ENCODE measurements around the gene SLC22A15.
A peak's percentile ranks its signal among the peaks of the same experiment; 100 is the strongest.

DNA sequence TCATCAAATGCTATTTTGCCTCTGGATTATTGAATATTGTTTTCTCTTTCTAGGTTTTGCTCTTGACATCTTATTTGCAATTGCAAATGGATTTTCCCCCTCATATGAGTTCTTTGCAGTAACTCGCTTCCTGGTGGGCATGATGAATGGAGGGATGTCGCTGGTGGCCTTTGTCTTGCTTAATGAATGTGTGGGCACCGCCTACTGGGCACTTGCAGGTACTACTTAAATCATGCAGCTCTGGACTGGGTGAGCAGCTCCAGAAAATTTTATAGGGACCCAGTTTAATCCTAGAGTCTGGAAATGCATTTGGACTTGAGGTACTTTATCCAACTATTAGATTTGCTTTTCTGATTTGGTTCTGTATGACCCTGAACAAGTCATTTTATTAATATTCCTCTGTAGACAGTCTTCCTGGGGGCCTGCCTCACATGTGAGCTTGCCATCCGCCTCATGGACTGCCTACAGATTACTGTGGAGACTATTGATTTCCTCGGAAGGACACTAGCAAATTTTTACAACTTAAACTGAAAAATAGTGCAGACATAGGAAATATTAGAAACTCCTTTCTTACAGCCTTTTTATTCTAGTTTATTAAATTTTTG is 44.5 kb downstream of the SLC22A15 start:
- TF ChIP-seq POLR2A (IDR thresholded peaks at IDR 0.05) = no peak
- TF ChIP-seq, protein P1, sequence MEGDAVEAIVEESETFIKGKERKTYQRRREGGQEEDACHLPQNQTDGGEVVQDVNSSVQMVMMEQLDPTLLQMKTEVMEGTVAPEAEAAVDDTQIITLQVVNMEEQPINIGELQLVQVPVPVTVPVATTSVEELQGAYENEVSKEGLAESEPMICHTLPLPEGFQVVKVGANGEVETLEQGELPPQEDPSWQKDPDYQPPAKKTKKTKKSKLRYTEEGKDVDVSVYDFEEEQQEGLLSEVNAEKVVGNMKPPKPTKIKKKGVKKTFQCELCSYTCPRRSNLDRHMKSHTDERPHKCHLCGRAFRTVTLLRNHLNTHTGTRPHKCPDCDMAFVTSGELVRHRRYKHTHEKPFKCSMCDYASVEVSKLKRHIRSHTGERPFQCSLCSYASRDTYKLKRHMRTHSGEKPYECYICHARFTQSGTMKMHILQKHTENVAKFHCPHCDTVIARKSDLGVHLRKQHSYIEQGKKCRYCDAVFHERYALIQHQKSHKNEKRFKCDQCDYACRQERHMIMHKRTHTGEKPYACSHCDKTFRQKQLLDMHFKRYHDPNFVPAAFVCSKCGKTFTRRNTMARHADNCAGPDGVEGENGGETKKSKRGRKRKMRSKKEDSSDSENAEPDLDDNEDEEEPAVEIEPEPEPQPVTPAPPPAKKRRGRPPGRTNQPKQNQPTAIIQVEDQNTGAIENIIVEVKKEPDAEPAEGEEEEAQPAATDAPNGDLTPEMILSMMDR (IDR thresholded peaks at IDR 0.05) = peak in 1 of 3 experiments; percentile 12
- TF ChIP-seq POLR2AphosphoS5 (IDR thresholded peaks at IDR 0.05; ENCODE audit: insufficient read depth in 1 of 2, low read depth in 1 of 2) = no peak
